ENCODE data around the gene MCRS1. TPM values are rescaled to one million over a fixed set of nuclear protein-coding genes. Genes with fewer than 3 reads are reported as not detected.

Gene MCRS1
- total RNA-seq, 2 experiments from 2014 or later: 48.2 to 58.2 TPM

Other genes with a start within 250 kb of the MCRS1 start
- 10 to 100 TPM; 64.5 to 84.3 TPM for gene TROAP, start 244.9 kb downstream of the MCRS1 start, total RNA-seq
- not detected for gene C1QL4, start 231.0 kb downstream of the MCRS1 start, total RNA-seq
- gene DNAJC22, start 221.3 kb downstream of the MCRS1 start, total RNA-seq: under 1 TPM in 1 of 2 experiments, not detected in 1; 0.05 TPM
- gene SPATS2, start 200.7 kb downstream of the MCRS1 start, total RNA-seq: 10 to 100 TPM; 10.6 to 18.8 TPM
- gene KCNH3, start 29.1 kb downstream of the MCRS1 start, total RNA-seq: 1 to 10 TPM; 2.4 to 3.3 TPM
- under 1 TPM; 0.05 to 0.07 TPM for gene FAM186B, start 37.5 kb upstream of the MCRS1 start, total RNA-seq
- gene PRPF40B, start 55.4 kb upstream of the MCRS1 start, total RNA-seq: 1 to 10 TPM; 6.9 to 8.1 TPM
- gene FMNL3, start 139.3 kb upstream of the MCRS1 start, total RNA-seq: 10 to 100 TPM; 23.2 to 24.3 TPM
- 100 to 1,000 TPM; 378 to 450 TPM for gene TMBIM6, start 173.4 kb upstream of the MCRS1 start, total RNA-seq

Data from activated CD4-positive, alpha-beta T cell treated with anti-CD3 and anti-CD28 coated beads for 36 hours (primary cell).